Measurements from ENCODE around the gene RAB1B. TPM values are rescaled to one million over a fixed set of nuclear protein-coding genes. Genes with fewer than 3 reads are reported as not detected.
"Not testable (repeated sequence)": the region's sequence is repeated elsewhere in the genome, so short reads cannot be mapped to it uniquely, and the experiment has no call there.

Gene RAB1B
- total RNA-seq, 1 experiment from 2014 or later = 249 TPM

DNA sequence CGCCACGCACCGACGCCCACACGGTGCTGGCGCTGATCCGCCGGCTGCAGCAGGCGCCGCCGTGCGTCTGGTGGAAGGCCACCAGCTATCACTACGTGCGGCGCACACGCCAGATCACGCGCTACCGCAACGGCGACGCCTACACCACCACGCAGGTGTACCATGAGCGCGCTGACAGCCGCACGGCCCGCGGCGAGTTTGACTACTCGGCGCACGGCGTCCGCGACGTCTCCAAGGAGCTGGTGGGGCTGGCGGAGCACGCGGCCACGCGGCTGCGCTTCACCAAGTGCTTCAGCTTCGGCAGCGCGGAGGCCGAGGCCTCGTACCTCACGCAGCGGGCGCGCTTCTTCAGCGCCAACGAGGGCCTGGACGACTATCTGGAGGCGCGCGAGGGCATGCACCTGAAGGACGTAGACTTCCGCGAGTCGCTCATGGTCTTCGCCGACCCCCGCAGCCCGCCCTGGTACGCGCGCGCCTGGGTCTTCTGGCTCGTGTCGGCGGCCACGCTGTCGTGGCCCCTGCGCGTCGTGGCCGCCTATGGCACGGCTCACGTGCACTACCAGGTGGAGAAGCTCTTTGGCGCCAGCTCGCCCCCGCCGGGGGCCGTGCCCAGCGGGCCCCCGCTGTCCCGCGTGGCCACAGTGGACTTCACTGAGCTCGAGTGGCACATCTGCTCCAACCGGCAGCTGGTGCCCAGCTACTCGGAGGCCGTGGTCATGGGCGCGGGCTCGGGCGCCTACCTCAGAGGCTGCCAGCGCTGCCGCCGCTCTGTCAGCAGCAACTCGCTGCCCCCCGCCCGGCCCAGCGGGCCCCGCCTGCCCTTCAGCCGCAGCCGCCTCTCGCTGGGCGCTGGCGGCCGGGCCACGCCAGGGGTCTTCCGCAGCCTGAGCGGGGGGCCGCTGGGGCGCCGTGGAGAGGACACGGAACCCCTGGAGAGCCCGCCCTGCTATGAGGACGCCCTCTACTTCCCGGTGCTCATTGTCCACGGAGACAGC is 26.5 kb downstream of the RAB1B start:
- DNase-seq (ENCODE audit: low read depth) = no peak

DNA sequence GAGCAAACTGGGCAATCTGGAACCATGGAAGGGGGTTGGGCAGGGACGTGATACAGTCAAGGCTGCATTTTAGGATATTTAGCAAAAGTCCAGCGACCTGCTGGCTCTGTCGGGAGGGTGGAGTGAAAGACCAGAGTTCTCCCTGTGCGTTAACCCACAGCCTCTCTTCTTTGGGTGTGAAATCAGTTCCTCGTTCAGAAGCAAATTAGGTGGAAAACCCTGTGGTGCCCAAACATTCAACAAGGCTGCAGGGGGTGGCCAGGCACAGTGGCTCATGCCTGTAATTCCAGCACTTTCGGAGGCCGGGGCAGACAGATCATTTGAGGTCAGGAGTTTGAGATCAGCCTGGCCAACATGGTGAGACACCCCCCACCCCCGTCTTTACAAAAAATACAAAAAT is 29.2 kb downstream of the RAB1B start:
- no peak for DNase-seq (ENCODE audit: low read depth)

DNA sequence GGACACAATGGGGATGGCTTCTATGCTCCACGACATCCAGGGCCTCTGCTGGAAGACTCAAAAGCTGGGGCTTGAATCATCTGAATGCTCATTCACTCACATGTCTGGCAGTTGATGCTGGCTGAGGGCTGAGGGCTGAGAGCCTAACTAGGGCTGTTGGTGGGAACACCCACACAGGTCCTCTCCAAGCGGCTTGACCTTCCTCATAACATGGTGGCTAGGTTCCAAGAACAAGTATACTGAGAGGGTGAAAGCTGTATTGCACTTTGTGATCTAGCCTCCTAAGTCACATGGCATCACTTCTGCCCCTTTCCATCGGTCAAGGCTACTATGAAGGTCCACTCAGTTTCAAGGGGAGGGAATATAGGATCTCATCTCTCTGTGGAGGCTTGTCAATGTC is 30.7 kb downstream of the RAB1B start:
- no peak for DNase-seq (ENCODE audit: low read depth)

DNA sequence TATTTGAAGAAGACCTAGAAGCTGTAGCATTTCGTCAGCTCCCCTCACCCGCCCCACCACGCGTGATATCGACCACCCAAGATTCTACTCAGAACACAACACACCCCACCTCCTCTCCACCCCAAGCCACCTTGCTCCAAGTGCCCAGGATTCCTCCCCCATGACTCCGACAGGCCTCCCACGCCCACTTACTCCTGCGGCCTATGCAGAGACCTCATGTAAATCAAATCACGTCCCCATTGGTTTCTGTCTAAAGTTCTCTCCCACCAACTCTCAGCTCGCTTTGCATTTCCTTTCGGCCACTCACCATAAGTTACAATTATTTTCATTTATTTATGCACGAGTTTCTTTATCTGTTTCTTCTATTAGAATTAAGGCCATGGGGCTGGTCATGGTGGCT is 34.2 kb downstream of the RAB1B start:
- no peak for DNase-seq (ENCODE audit: low read depth)

DNA sequence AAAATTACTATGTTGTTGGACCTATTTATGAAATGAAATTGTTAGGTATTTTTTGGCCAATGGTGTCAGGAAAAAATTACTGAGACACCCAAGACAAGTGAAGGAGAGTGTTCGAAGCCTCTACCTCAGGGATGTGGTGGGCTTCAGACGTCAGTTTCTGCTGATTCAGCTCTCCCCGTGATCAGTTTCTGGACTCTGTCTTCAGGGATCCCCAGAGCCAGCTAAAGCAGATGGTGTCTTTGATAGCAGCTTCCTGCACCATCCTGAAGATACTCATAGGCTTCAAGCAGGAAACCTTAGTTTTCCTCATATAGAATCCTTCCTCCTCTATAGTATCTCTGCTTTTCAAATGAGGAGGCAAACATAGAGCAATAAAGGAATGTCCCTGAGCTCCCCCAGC is 41.0 kb downstream of the RAB1B start:
- no peak for DNase-seq (ENCODE audit: low read depth)

- no peak for DNase-seq (ENCODE audit: low read depth)
Measured at GRCh38 chr11:66310324-66310723, 41.9 kb downstream of the RAB1B start.

DNA sequence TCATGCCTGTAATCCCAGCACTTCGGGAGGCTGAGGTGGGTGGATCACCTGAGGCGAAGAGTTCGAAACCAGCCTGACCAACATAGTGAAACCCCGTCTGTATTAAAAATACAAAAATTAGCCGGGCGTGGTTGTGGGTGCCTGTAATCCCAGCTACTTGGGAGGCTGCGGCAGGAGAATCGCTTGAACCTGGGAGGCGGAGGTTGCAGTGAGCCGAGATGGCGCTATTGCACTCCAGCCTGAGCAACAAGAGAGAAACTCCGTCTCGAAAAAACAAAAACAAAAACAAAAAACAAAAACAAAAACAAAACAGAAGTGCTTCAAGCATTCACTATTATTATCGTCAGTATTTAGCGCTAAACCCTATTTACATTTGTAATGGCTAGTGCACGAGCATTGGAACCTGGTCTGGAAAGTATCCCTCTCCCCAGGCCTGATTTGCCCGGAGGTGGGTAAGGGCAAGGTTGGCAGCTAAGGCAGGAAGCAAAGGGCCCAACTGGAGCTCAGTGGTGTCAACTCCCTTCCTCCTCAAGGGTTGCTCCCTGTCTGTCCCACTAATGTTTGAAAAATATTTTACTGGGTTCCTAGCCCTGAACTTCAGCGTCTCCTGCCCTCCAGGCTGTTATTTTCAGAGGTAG is 42.5 kb downstream of the RAB1B start:
- not testable (repeated sequence) for DNase-seq (ENCODE audit: low read depth)

DNA sequence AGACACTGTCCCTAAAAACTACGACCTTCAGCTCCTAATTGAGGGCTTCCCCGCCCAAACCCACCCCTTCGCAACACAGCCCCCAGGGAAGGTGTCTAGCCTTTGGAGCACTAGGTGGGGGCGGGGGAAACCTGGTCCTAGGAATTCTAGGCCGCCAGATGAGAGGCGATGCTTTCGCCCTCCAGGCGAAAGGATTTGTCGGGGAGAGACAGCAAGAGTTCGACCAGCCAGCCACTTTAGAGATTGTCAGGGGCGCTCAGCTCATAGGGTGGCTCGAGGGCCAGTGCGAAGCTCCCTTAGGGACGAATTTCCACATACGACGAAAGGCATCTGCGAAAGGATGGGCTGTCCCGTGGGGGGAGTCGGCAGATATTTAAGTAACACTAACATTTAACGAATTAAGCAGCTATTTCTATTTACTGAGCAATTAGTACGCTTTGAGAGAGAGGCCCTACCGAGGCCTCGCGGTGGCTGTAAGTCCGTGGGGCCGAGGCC is 43.1 kb downstream of the RAB1B start:
- no peak for DNase-seq (ENCODE audit: low read depth)

GRCh38 chr11:66311965-66312548 is 43.6 kb downstream of the RAB1B start:
- peak; percentile 88 for DNase-seq (ENCODE audit: low read depth)

- DNase-seq (ENCODE audit: low read depth) = peak; percentile 92
Measured at GRCh38 chr11:66312549-66313320, 44.3 kb downstream of the RAB1B start.

GRCh38 chr11:66313321-66314185 is 45.1 kb downstream of the RAB1B start:
- DNase-seq (ENCODE audit: low read depth) = no peak

DNA sequence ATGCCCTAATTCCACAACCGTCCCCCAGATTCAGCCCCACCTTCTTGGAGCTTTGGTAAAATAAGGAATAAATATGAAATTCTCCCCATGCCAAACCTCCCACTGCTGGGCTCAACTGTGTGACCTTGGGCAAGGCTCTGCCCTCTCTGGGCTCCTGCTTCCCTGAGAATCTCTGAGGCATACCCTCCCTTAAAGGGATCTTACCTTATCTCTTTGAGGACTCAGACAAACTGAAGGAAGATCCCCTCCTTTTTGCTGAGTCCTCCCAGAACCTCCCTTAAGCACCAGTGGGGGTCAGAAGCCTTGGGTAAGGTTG is 45.7 kb downstream of the RAB1B start:
- DNase-seq (ENCODE audit: low read depth) = no peak

DNA sequence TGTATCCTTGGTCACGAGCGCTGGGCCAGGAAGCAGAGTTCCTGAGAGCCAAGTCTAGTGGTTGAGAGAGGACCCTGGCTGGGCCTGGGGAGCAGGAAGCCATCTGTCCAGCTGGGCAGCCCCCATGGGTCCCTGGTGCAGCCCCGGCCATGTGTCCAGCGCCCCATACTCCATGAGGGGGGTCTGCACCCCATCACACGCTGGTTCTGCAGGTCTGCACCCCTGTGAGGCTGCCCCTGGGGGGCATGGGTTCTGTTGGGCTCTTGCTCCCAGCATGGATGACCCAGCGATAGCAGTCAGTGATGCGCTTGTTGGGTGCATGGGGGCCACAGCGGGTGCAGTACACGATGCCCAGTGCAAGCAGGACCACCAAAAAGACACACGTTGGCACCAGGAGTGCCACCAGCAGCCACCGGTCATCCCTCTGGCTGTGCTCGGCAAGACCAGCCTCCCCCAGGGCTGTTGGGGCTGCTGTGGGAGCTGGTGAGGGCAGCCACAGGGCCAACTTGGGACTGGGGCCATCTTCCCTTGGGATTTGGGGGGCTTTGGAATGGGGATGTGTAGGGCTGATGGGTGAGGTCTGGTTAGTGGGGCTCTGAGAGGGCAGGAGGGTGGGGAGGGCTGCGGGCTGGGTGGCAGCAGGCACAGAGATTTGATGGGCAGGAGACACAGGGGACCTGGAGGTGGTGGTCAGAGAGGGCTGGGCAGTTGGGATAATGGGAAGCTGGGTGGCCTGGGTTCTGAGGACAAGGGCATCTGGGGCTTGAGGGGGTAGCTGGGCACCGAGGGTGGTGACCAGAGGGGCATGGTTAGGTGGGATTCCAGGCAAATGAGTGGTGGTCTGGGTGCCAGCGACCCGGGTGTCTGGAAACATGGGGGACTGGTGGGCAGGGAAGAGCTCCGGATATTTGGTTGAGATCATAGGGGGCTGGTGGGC is 46.4 kb downstream of the RAB1B start:
- no peak for DNase-seq (ENCODE audit: low read depth)

- no peak for DNase-seq (ENCODE audit: low read depth)
Measured at GRCh38 chr11:66315498-66315885, 47.1 kb downstream of the RAB1B start.

DNA sequence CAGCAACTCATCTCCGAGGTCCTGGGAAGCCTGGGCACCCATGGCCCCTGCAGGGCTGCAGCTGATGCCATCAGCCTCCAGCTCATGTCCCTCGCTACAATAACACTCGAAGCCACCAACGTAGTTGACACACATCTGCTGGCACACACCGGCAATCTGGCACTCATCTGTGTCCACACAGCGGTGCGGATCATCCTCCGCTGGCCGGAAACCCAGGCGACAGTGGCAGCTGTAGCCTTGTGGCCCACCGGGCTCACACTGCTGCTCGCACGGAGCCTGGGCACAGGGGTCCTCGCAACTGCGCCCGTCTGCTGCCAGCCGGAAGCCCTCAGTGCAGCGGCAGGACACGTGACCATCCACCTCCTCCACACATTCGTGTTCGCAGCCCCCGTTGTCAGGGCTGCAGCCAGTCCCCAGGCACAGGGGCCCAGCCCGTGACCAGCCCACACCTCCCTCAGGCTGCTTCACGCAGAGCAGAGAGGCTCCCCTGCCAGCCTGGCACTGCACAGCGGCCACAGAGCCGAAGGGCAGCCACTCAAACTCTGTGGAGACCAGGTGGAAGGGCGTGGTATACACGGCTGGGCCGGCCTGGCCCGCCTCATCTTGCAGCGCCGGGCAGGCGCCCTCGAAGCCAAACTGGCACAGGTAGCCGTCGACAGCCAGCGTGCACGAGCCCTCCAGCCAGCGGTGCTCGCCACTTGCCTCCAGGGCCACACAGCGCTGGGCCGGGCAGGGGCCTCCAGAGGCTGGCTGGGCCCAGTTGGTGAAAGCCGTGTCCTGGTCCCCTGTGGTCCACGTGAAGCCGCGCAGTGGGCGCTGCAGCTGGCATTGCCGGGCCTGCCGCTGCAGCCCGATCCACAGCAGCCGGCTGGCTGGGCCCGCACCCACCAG is 47.7 kb downstream of the RAB1B start:
- no peak for DNase-seq (ENCODE audit: low read depth)

DNA sequence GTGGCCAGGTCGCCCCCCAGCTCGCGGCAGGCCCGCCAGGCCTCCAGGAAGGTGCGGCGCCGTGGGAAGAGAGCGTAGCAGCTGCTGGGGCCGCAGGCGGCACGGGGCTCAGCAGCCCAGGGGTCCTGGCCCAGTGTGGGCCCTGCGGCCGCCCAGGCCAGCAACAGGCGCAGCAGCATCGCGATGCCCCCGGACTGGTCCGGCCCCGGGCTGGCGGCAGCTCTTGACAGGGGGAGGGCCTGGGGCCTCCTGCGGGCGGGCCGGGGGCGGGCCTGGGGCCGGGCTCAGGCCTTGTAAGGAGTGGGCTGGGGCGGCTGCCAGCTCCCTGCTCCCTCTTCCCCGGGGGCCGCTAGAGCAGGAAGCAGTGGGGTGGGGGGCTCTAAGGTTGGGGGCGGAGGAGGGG is 48.4 kb downstream of the RAB1B start, which contains the start of gene CD248:
TSS of gene CD248 (minus strand) at position 196 of the 403 bp plus-strand sequence. CDS start at position 179, 17 bp downstream.
- DNase-seq (ENCODE audit: low read depth) = no peak

- no peak for DNase-seq (ENCODE audit: low read depth)
Measured at GRCh38 chr11:66317322-66317722, 48.9 kb downstream of the RAB1B start.

All from HT1080 (cell line).